Liver (tissue), 9 donors: ENCODE data around the gene GRK6. TPM values are rescaled to one million over a fixed set of nuclear protein-coding genes. Genes with fewer than 3 reads are reported as not detected.
A peak's percentile ranks its signal among the peaks of the same experiment; 100 is the strongest.

Experiments used
- DNase-seq: peaks from one replicate; pipeline ENCODE4 v3.0.0-alpha.2; 2017; ENCODE audit warnings: low spot score
- H3K27ac ChIP-seq, 2 donors: one replicate each; pipeline ENCODE4 v1.7.0; 2013; ENCODE audit warnings: inconsistent platforms in 2 of 2, low read length in 2 of 2, control low read depth in 1 of 2, low read depth in 1 of 2, mild to moderate bottlenecking in 1 of 2
- H3K27me3 ChIP-seq, 4 donors: one replicate each; pipeline versions ENCODE4 v1.6.1 to v1.7.0; 2013; ENCODE audit warnings: low read length in 3 of 4, inconsistent platforms in 1 of 4, mild to moderate bottlenecking in 1 of 4, moderate library complexity in 1 of 4; ENCODE audit not compliant: control insufficient read depth in 4 of 4, insufficient read depth in 4 of 4
- H3K36me3 ChIP-seq, 4 donors: one replicate each; pipeline versions ENCODE4 v1.6.1 to v1.7.0; 2013; ENCODE audit warnings: low read length in 3 of 4, mild to moderate bottlenecking in 3 of 4, low read depth in 1 of 4, moderate library complexity in 1 of 4; ENCODE audit not compliant: control insufficient read depth in 4 of 4, insufficient read depth in 3 of 4
- H3K4me1 ChIP-seq, 4 donors: one replicate each; pipeline versions ENCODE4 v1.6.1 to v1.7.0; 2013; ENCODE audit warnings: low read length in 3 of 4, mild to moderate bottlenecking in 3 of 4, moderate library complexity in 1 of 4; ENCODE audit not compliant: control insufficient read depth in 4 of 4, insufficient read depth in 4 of 4
- H3K4me3 ChIP-seq, 3 donors: one replicate each; pipeline versions ENCODE4 v1.6.1 to v1.7.0; 2013; ENCODE audit warnings: low read length in 3 of 3, control low read depth in 1 of 3, low read depth in 1 of 3, mild to moderate bottlenecking in 1 of 3
- H3K9ac ChIP-seq, 2 donors: one replicate each; pipeline ENCODE4 v1.7.0; 2013; ENCODE audit warnings: low read length in 2 of 2, mild to moderate bottlenecking in 2 of 2, moderate library complexity in 2 of 2, control low read depth in 1 of 2, low read depth in 1 of 2
- H3K9me3 ChIP-seq, 4 donors: one replicate each; pipeline versions ENCODE4 v1.6.1 to v1.7.0; 2013; ENCODE audit warnings: low read length in 3 of 4; ENCODE audit not compliant: control insufficient read depth in 4 of 4
- ATF3 ChIP-seq: IDR thresholded peaks from 2 replicates; pipeline ENCODE4 v1.6.1; 2016; ENCODE audit warnings: antibody characterized with exemption
- CTCF ChIP-seq: fragments of 150-350 bp; IDR thresholded peaks from 2 replicates; pipeline ENCODE4 v1.5.1; 2017; ENCODE audit warnings: improper control_type of control experiment, low read depth, low read length; ENCODE audit not compliant: missing input control
- EGR1 ChIP-seq, 2 donors: IDR thresholded peaks; 2 replicates each; pipeline ENCODE4 v1.6.1; 2016 to 2018; ENCODE audit warnings: antibody characterized with exemption in 2 of 2, low read depth in 2 of 2
- FOXA1 ChIP-seq: IDR thresholded peaks from 2 replicates; pipeline ENCODE4 v1.6.1; 2016; ENCODE audit warnings: antibody characterized with exemption
- FOXA2 ChIP-seq: IDR thresholded peaks from 2 replicates; pipeline ENCODE4 v1.6.1; 2016; ENCODE audit warnings: antibody characterized with exemption
- HNF4A ChIP-seq, 2 donors: conservative IDR thresholded peaks; 2 replicates each; pipeline ENCODE4 v1.6.1; 2016; ENCODE audit warnings: antibody characterized with exemption in 2 of 2, mild to moderate bottlenecking in 2 of 2
- HNF4G ChIP-seq: IDR thresholded peaks from 2 replicates; pipeline ENCODE4 v1.6.1; 2016; ENCODE audit warnings: antibody characterized with exemption
- JUND ChIP-seq, 2 donors: IDR thresholded peaks; 2 replicates each; pipeline ENCODE4 v1.6.1; 2016; ENCODE audit warnings: antibody characterized with exemption in 2 of 2
- MAX ChIP-seq: IDR thresholded peaks from 2 replicates; pipeline ENCODE4 v1.6.1; 2016; ENCODE audit warnings: antibody characterized with exemption
- RAD21 ChIP-seq, 2 donors: IDR thresholded peaks; 2 replicates each; pipeline ENCODE4 v1.6.1; 2016; ENCODE audit warnings: antibody characterized with exemption in 2 of 2, mild to moderate bottlenecking in 2 of 2
- REST ChIP-seq: IDR thresholded peaks from 2 replicates; pipeline ENCODE4 v1.6.1; 2016; ENCODE audit warnings: antibody characterized with exemption, mild to moderate bottlenecking
- RXRA ChIP-seq, 2 donors: IDR thresholded peaks; 2 replicates each; pipeline ENCODE4 v1.6.1; 2017 to 2018; ENCODE audit warnings: antibody characterized with exemption in 2 of 2, mild to moderate bottlenecking in 1 of 2
- SP1 ChIP-seq: IDR thresholded peaks from 2 replicates; pipeline ENCODE4 v1.6.1; 2018; ENCODE audit warnings: antibody characterized with exemption, mild to moderate bottlenecking
- TAF1 ChIP-seq: conservative IDR thresholded peaks from 2 replicates; pipeline ENCODE4 v1.6.1; 2016; ENCODE audit warnings: antibody characterized with exemption, mild to moderate bottlenecking
- ZBTB33 ChIP-seq: IDR thresholded peaks from 2 replicates; pipeline ENCODE4 v1.6.1; 2016; ENCODE audit warnings: antibody characterized with exemption
- WGBS: extraction: QIAGEN DNeasy Blood & Tissue Kit; methylation state at CpG from one replicate; pipeline ENCODE4 v1.1.7; 2013; 5-methylcytosine and 5-hydroxymethylcytosine counted together
- polyA plus RNA-seq, 2 donors: library from polyadenylated mRNA; stranded (reverse) in 1 of 2; unstranded in 1 of 2; fragments of 200-250 nt in 1 of 2; fragments of >200 nt in 1 of 2; fragmentation: Nextera tagmentation in 1 of 2; extraction: Ambion mirVana in 1 of 2; gene quantifications; one replicate each; pipeline versions ENCODE4 v1.2.1 to v1.2.3, GENCODE V29; 2013 to 2015
- total RNA-seq, 2 donors: library from RNA; depleted of rRNA; stranded (reverse); fragments of >200 nt; gene quantifications; one replicate each; pipeline ENCODE4 v1.2.3, GENCODE V29; 2014
- donor health status: healthy.
- donor health status: healthy.
- donor health status: healthy.
- donor health status: healthy.
- donor health status: healthy.

The GRK6 gene
- total and polyA plus RNA-seq, 4 donors = 3.1 to 24.0 (median 10.8) TPM

- TF ChIP-seq ZBTB33 (no peak), SP1 (no peak), HNF4G (no peak), JUND (IDR thresholded peaks at IDR 0.05) (no peak), FOXA1 (no peak), EGR1 (IDR thresholded peaks at IDR 0.05; ENCODE audit: low read depth in 2 of 2) (no peak), RXRA (IDR thresholded peaks at IDR 0.05) (no peak), REST (no peak), CTCF (no peak), MAX (no peak), HNF4A (conservative IDR thresholded peaks at IDR 0.05) (no peak), FOXA2 (no peak), TAF1 (no peak), ATF3 (no peak), RAD21 (IDR thresholded peaks at IDR 0.05) (no peak)
- Histone ChIP-seq H3K36me3 (peaks cover 0 to 7% (median 2%) of the 10 kb centered on the region in 4 donors), H3K9ac (no peak overlapping the region), H3K27me3 (no peaks in the 10 kb centered on the region), H3K4me1 (peaks cover 3 to 25% (median 17%) of the 10 kb centered on the region in 4 donors), H3K4me3 (no peak overlapping the region), H3K27ac (peak overlapping the region; percentile 63 to 73), H3K9me3 (no peaks in the 10 kb centered on the region)
- WGBS = 85% methylated on average over 10 of the region's 10 CpGs
- DNase-seq = no peak
These were observed 2.2 kb downstream of the GRK6 start for GRCh38 chr5:177428574-177429217.
